Calu3 (cell line): ENCODE measurements around the gene CALY. TPM values are rescaled to one million over a fixed set of nuclear protein-coding genes. Genes with fewer than 3 reads are reported as not detected.
A peak's percentile ranks its signal among the peaks of the same experiment; 100 is the strongest.

Experiments used
- BruUV-seq: library from RNA; stranded (reverse); fragments of 400-500 nt; replicated peaks from 2 replicates; lab custom pipeline; 2021; lab: Mats Ljungman, UMichigan
- CTCF ChIA-PET: fragments of 300-600 bp; sonication (Branson Sonifier 250); formaldehyde crosslinking; loops from one replicate; lab custom pipeline; 2022; ENCODE audit warnings: antibody characterized with exemption; lab: Charles Lee
- DNase-seq: peaks from one replicate; pipeline ENCODE4 v3.0.0; 2022
- H3K27ac Mint-ChIP-seq: one replicate; pipeline ENCODE4 v1.8.0; 2022; ENCODE audit warnings: mixed read lengths; ENCODE audit not compliant: unreplicated experiment
- H3K27me3 Mint-ChIP-seq: one replicate; pipeline ENCODE4 v1.8.0; 2022; ENCODE audit warnings: mixed read lengths; ENCODE audit not compliant: unreplicated experiment
- H3K36me3 Mint-ChIP-seq: one replicate; pipeline ENCODE4 v1.8.0; 2022; ENCODE audit warnings: mild to moderate bottlenecking, moderate library complexity, mixed read lengths; ENCODE audit not compliant: insufficient read depth, unreplicated experiment
- H3K4me1 Mint-ChIP-seq: one replicate; pipeline ENCODE4 v1.8.0; 2022; ENCODE audit warnings: mild to moderate bottlenecking, low read depth, mixed read lengths; ENCODE audit not compliant: unreplicated experiment
- H3K4me3 Mint-ChIP-seq: one replicate; pipeline ENCODE4 v1.8.0; 2022; ENCODE audit warnings: mild to moderate bottlenecking, low read depth, moderate library complexity, mixed read lengths; ENCODE audit not compliant: unreplicated experiment
- H3K9me3 Mint-ChIP-seq: one replicate; pipeline ENCODE4 v1.8.0; 2022; ENCODE audit warnings: low read depth, mixed read lengths; ENCODE audit not compliant: unreplicated experiment
- CTCF ChIP-seq: fragments of 200-600 bp; IDR thresholded peaks from one replicate; pipeline ENCODE4 v1.8.0; 2022; ENCODE audit warnings: antibody characterized with exemption; ENCODE audit not compliant: unreplicated experiment
- intact Hi-C: fragments of 100-400 bp; cut with micrococcal nuclease; formaldehyde crosslinking; loops from one replicate; pipeline ENCODE4 v1.10.0; 2022; ENCODE audit not compliant: unreplicated experiment
- total RNA-seq: library from RNA; stranded (reverse); gene quantifications from 2 replicates; pipeline ENCODE4 v1.2.3, GENCODE V29; 2022

Gene CALY
- total RNA-seq, 1 experiment from 2014 or later: not detected

DNA sequence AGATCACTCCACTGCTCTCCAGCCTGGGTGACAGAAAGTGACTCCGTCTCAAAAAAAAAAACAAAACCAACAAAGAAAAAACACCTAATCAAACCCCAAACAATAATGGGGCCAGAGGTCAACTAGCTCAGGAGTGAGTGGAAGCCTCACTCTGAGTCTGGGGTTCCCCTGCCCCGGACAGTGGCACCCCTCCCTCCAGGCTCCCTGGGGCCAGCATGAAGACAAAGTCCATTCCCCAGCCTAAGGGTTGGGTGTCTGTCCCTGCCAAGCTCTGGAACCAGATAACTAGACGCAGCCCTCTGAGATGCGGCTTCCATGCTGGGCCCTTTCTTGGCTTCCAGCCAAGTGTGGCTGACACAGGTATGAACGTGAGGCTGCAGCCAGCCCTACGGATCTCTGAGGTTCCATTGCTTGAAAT lies 22.9 kb upstream of the CALY start:
- Mint-ChIP-seq H3K27me3 (no peaks in the 10 kb centered on the region), H3K9me3 (no peaks in the 10 kb centered on the region), H3K4me1 (no peaks in the 10 kb centered on the region), H3K36me3 (peaks cover 9% of the 10 kb centered on the region), H3K4me3 (no peak overlapping the region), H3K27ac (no peak overlapping the region)
- CTCF ChIA-PET: no interaction called here
- BruUV-seq: no TSS peak
- no peak for TF ChIP-seq CTCF
- peak; percentile 56 for DNase-seq
- intact Hi-C loops: no loop called here

DNA sequence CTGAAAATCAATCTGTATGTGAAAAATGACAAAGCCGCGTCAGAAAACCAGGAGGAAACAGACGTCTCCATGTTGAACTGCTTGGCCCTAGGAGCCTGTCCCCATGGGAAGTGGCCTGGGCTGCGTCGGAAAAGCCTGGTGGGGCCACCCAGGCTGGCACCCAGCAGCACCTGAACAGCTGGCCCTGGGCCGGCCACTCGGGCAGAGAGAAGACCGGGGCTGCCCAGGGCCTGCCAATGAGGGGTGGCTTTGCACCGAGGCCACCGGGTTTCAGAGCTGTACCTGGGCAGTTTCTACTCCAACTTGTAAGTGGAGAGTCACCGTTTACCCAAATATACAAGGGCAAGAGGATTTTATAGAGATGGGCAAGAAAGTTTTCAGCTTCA lies 22.2 kb upstream of the CALY start:
- TF ChIP-seq CTCF: no peak
- no peaks in the 10 kb centered on the region for H3K4me1 Mint-ChIP-seq
- H3K27ac Mint-ChIP-seq: no peak overlapping the region
- no peak overlapping the region for H3K4me3 Mint-ChIP-seq
- intact Hi-C loops: no loop called here
- CTCF ChIA-PET: no interaction called here
- H3K36me3 Mint-ChIP-seq: peaks cover 6% of the 10 kb centered on the region
- no peaks in the 10 kb centered on the region for H3K27me3 Mint-ChIP-seq
- no TSS peak for BruUV-seq
- H3K9me3 Mint-ChIP-seq: no peaks in the 10 kb centered on the region
- DNase-seq: no peak

- Mint-ChIP-seq H3K9me3 (no peaks in the 10 kb centered on the region), H3K4me1 (no peaks in the 10 kb centered on the region), H3K4me3 (no peak overlapping the region), H3K27ac (no peak overlapping the region), H3K27me3 (no peaks in the 10 kb centered on the region), H3K36me3 (peaks cover 6% of the 10 kb centered on the region)
- intact Hi-C loops: no loop called here
- TF ChIP-seq CTCF: no peak
- DNase-seq: no peak
- no TSS peak for BruUV-seq
- CTCF ChIA-PET: no interaction called here
These were observed 21.6 kb upstream of the CALY start for GRCh38 chr10:133358162-133358924.

- H3K27ac Mint-ChIP-seq: no peak within 1 kb of the TSS
- intact Hi-C loops: no loop called here
- BruUV-seq: no TSS peak
- DNase-seq: peak; percentile 29
- TF ChIP-seq CTCF: no peak
- no peaks in the 10 kb centered on the region for H3K4me1 Mint-ChIP-seq
- no peaks in the 10 kb centered on the region for H3K27me3 Mint-ChIP-seq
- peak within 1 kb of the TSS; percentile 56 for H3K4me3 Mint-ChIP-seq
- CTCF ChIA-PET: no interaction called here
- no peaks in the 10 kb centered on the region for H3K9me3 Mint-ChIP-seq
- H3K36me3 Mint-ChIP-seq: peaks cover 6% of the 10 kb centered on the region
These were observed 20.8 kb upstream of the CALY start, which contains the start of gene FUOM for GRCh38 chr10:133357285-133358161. Gene FUOM (minus strand): TSS chr10:133358019. CDS start chr10:133358007, 12 bp downstream.
